Muscle layer of colon (tissue), 2 donors: ENCODE data around the gene BANP.

ENCODE experiments used
- H3K27ac ChIP-seq: one replicate; pipeline ENCODE4 v1.7.0; 2013; ENCODE audit warnings: low read depth, mild to moderate bottlenecking, low read length, moderate library complexity
- H3K27me3 ChIP-seq, 2 donors: one replicate each; pipeline ENCODE4 v1.7.0; 2013; ENCODE audit warnings: low read length in 2 of 2, mild to moderate bottlenecking in 2 of 2; ENCODE audit not compliant: insufficient read depth in 2 of 2, control insufficient read depth in 1 of 2
- H3K36me3 ChIP-seq: one replicate; pipeline ENCODE4 v1.7.0; 2013; ENCODE audit warnings: mild to moderate bottlenecking, low read length; ENCODE audit not compliant: insufficient read depth
- H3K4me1 ChIP-seq: one replicate; pipeline ENCODE4 v1.7.0; 2013; ENCODE audit warnings: mild to moderate bottlenecking, low read length; ENCODE audit not compliant: insufficient read depth
- H3K4me3 ChIP-seq, 2 donors: one replicate each; pipeline ENCODE4 v1.7.0; 2013; ENCODE audit warnings: low read length in 2 of 2, low read depth in 1 of 2, mild to moderate bottlenecking in 1 of 2, moderate library complexity in 1 of 2
- H3K9ac ChIP-seq: one replicate; pipeline ENCODE4 v1.7.0; 2013; ENCODE audit warnings: low read length
- H3K9me3 ChIP-seq: one replicate; pipeline ENCODE4 v1.7.0; 2013; ENCODE audit warnings: mild to moderate bottlenecking, low read length
- donor health status: abdominal sarcoma.
- donor health status: Adenocarcinoma of cecum.

The BANP gene

DNA sequence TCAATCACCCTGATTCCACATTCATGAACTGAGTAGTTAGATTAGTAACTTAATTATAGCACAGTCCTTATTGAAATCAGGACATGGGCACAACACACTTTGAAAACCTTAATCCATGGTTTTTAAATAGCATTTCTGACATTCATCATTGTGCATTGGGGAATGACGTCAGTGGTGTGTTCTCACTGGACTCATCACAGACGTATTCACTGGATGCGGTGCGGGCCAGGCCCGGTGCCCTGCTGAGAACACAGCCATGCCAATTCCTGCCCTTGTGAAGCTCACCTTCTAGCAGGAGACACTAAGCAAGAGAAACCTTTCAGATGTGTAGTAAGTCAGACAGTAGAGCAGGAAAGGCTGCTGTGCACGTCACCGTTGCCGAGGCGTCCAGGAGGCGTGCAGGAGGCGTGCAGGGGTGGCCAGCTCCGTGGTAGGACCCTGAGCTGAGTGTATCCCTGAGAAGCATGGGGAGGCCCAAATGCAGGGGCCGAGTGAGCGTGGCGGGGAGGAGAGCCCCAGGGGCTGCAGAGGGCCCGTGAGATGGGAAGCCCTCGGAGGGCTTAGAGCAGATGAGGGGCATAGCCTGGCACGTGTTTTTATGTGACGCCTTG is 12.9 kb downstream of the BANP start:
- Histone ChIP-seq H3K4me3 (no peak overlapping the region), H3K27ac (no peak overlapping the region), H3K27me3 (no peaks in the 10 kb centered on the region), H3K36me3 (no peaks in the 10 kb centered on the region), H3K9me3 (no peaks in the 10 kb centered on the region), H3K4me1 (peaks cover 15% of the 10 kb centered on the region), H3K9ac (no peak overlapping the region)

DNA sequence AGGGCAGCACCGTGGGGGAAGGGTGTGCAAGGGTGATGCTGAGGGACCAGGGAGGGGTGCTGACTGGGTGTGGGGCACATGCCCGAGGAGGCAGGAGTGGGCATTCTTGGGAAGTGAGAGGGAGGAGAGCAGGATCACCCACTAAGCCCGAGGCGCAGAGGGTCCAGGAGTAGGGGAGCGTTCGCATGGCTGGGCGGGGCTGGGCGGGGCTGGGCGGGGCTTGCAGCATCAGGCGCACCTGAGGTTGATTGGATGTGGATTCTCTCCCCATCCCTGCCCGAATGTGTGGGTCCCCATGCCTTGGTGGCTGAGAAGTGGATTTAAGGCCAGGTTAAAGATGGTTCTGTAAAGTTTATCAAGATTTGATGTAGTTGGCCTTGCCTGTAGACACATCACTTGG is 14.2 kb downstream of the BANP start:
- H3K27me3 ChIP-seq: no peaks in the 10 kb centered on the region
- no peak overlapping the region for H3K27ac ChIP-seq
- H3K9ac ChIP-seq: no peak overlapping the region
- no peaks in the 10 kb centered on the region for H3K9me3 ChIP-seq
- peaks cover 15% of the 10 kb centered on the region for H3K4me1 ChIP-seq
- no peaks in the 10 kb centered on the region for H3K36me3 ChIP-seq
- no peak overlapping the region for H3K4me3 ChIP-seq

DNA sequence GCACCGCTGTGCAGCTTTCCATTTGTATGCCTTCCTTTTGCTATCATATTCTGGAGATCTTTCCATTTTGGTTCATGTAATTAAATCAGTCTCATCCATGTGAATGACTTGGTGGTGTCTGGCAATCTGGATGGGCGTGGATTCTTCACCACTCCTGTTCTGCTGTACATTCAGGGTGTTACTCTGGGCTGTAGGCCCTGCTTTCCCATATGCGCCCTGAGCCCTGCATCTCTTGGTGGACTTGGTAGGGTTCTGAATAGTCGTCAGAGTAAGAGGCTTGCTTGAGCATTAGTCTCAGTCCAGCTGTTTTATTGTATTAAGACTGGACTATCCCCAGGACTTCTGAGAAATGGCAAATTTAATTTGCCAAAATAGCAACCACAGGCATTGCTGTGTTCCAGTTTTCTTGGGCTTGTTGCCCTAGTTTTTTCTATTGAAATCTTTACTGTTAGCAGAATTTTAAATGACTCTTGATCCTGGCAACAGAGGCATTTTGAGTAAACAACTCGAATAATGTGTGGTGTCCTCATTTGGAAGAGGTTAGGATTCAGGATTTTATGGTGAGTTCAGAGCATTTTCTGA is 14.9 kb downstream of the BANP start:
- Histone ChIP-seq H3K36me3 (peaks cover 2% of the 10 kb centered on the region), H3K27ac (peak overlapping the region; percentile 25), H3K4me1 (peaks cover 15% of the 10 kb centered on the region), H3K4me3 (peak overlapping the region in 1 of 2 donors; percentile 13), H3K9me3 (no peaks in the 10 kb centered on the region), H3K27me3 (no peaks in the 10 kb centered on the region), H3K9ac (no peak overlapping the region)

- no peaks in the 10 kb centered on the region for H3K27me3 ChIP-seq
- H3K9me3 ChIP-seq: no peaks in the 10 kb centered on the region
- no peak overlapping the region for H3K9ac ChIP-seq
- peaks cover 4% of the 10 kb centered on the region for H3K36me3 ChIP-seq
- H3K4me1 ChIP-seq: peaks cover 15% of the 10 kb centered on the region
- peak overlapping the region; percentile 70 for H3K27ac ChIP-seq
- peak overlapping the region in 1 of 2 donors; percentile 13 for H3K4me3 ChIP-seq
Observed at GRCh38 chr16:87966685-87967185, 15.5 kb downstream of the BANP start.

DNA sequence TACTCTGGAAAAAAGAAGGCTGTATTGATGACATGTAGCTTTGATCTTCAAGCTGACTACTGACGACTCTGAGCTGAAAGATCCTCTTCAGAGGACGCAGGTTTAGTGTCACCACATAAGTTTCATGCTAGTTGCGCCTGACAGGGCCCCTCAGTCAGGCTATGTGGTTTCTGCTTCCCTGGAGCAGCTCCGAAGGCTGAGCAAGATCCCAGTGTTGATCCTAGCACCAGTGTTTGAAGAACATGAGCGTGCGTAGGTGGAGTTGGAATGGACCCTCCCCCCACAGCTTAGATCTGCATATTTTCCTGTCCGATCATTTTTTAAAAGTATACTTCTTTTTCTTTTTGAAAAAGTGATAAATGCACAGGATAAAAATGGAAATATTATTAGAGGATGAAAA is 17.3 kb downstream of the BANP start:
- Histone ChIP-seq H3K27me3 (no peaks in the 10 kb centered on the region), H3K9ac (no peak overlapping the region), H3K36me3 (peaks cover 4% of the 10 kb centered on the region), H3K9me3 (no peaks in the 10 kb centered on the region), H3K4me3 (no peak overlapping the region), H3K27ac (no peak overlapping the region), H3K4me1 (peaks cover 15% of the 10 kb centered on the region)

DNA sequence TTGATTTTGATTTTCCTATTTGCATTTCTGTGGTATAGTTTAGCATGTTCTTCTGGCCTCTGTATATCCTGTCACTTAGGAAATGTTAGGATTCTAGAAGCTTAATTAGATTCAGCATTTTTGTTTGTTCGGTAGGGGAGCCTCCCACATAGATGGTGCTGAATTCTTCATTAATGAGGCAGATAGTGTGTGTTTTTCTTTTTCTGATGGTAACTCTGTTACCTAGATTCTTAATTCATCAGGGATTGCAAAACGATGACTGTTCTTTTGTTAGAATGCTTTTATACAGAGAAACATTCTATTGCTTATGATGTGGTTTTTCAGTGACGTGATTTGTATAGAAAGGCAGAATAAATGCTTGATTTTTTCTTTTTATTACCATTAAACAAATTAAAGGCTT is 19.0 kb downstream of the BANP start:
- H3K9me3 ChIP-seq: no peaks in the 10 kb centered on the region
- no peak overlapping the region for H3K4me3 ChIP-seq
- H3K27me3 ChIP-seq: no peaks in the 10 kb centered on the region
- no peak overlapping the region for H3K27ac ChIP-seq
- no peak overlapping the region for H3K9ac ChIP-seq
- peaks cover 15% of the 10 kb centered on the region for H3K4me1 ChIP-seq
- H3K36me3 ChIP-seq: peaks cover 4% of the 10 kb centered on the region

DNA sequence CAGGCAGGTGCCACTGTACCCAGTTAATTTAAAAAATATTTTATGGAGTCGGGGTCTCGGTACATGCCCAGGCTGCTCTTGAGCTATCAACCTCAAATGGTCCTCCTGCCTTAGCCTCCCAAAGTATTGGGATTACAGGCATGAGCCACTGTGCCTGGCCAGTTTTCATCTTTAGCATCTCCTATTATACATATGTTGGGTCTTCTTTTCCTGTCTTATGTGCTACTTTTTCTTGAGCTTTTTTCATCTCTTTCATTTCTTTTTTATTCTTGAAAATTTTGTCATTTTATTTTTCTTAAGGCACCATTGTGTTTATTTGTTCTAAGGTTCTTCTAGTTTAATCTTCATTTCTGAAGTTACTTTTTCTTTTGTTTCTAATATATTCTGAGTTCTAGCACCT is 20.7 kb downstream of the BANP start:
- Histone ChIP-seq H3K36me3 (peaks cover 4% of the 10 kb centered on the region), H3K27ac (no peak overlapping the region)

DNA sequence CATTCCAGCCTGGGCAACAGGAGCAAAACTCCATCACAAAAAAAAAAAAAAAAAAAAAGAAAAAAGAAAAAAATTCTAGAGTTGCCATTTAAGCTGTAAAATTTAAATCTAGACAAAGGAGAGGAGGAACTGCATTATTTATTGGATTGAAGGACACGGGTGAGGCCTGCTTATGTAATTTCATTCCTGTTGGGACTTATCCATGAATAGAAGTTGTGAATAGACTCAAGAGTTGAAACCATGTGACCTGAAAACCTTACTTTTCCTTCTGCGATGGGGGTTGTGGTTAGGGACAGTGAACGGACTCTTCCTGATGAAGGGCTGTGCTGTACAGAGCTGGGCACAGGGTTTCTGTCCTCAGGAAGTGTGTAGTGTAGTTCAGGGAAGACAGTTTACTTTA is 22.5 kb downstream of the BANP start:
- Histone ChIP-seq H3K9me3 (no peaks in the 10 kb centered on the region), H3K36me3 (peaks cover 4% of the 10 kb centered on the region), H3K27ac (no peak overlapping the region), H3K4me1 (no peaks in the 10 kb centered on the region), H3K4me3 (no peak overlapping the region), H3K27me3 (no peaks in the 10 kb centered on the region), H3K9ac (no peak overlapping the region)

More for the DNA sequence above, 20.7 kb downstream of the BANP start:
- Histone ChIP-seq H3K9ac (no peak overlapping the region), H3K4me1 (peaks cover 1% of the 10 kb centered on the region), H3K4me3 (no peak overlapping the region), H3K9me3 (no peaks in the 10 kb centered on the region), H3K27me3 (no peaks in the 10 kb centered on the region)

DNA sequence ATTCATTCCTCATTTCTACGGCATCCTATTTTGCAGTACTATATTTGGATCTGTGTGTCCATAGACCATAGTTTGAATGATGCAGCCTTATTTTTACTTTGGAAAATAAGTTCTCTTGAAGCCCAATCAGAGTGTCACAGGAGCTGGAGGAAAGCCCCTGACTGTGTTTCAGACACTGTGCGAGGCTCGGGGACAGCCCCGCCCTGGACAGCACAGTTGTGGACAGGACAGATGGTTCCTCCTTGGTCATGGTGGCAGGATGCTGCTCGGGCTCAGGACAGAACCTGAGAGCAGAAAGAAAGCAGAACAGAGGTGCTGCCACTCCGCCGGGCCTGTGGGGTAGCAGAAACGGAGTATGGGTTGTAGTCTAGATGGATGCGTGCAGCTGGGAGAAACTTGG is 22.9 kb downstream of the BANP start:
- H3K36me3 ChIP-seq: peaks cover 4% of the 10 kb centered on the region
- no peak overlapping the region for H3K27ac ChIP-seq
- H3K4me3 ChIP-seq: no peak overlapping the region
- H3K9me3 ChIP-seq: no peaks in the 10 kb centered on the region
- H3K9ac ChIP-seq: no peak overlapping the region
- H3K27me3 ChIP-seq: no peaks in the 10 kb centered on the region
- no peaks in the 10 kb centered on the region for H3K4me1 ChIP-seq

GRCh38 chr16:87976665-87977064 is 25.4 kb downstream of the BANP start:
- Histone ChIP-seq H3K4me3 (no peak overlapping the region), H3K27me3 (no peaks in the 10 kb centered on the region), H3K9me3 (no peaks in the 10 kb centered on the region), H3K27ac (no peak overlapping the region), H3K36me3 (no peaks in the 10 kb centered on the region), H3K9ac (no peak overlapping the region), H3K4me1 (no peaks in the 10 kb centered on the region)

DNA sequence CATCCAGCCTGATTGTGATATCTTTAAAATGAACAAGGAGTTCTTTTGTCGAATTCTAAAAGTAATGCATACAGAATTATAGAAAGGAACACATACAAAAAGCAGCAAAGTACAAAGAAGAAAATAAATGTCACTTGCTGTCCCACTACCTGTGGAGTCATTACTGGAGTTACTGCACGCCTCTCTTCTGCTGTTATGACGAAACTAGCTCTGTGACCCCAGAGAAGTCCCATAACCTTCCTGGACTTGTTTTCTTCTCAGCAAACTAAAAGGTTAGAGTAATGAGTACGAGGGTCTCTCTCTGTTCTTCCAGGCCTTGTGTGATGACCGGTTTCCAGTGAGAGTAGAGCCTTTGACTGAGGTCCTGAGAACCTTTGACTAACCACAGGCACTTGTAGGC is 26.9 kb downstream of the BANP start:
- Histone ChIP-seq H3K9ac (no peak overlapping the region), H3K27ac (no peak overlapping the region), H3K36me3 (peaks cover 8% of the 10 kb centered on the region), H3K4me1 (no peaks in the 10 kb centered on the region), H3K4me3 (no peak overlapping the region), H3K9me3 (no peaks in the 10 kb centered on the region), H3K27me3 (no peaks in the 10 kb centered on the region)

GRCh38 chr16:87979352-87979751 is 28.1 kb downstream of the BANP start:
- H3K36me3 ChIP-seq: peaks cover 9% of the 10 kb centered on the region
- no peaks in the 10 kb centered on the region for H3K27me3 ChIP-seq
- H3K27ac ChIP-seq: no peak overlapping the region
- no peak overlapping the region for H3K9ac ChIP-seq
- H3K9me3 ChIP-seq: no peaks in the 10 kb centered on the region
- H3K4me1 ChIP-seq: no peaks in the 10 kb centered on the region
- H3K4me3 ChIP-seq: no peak overlapping the region
